ENCODE measurements around the gene TMEM62. TPM values are rescaled to one million over a fixed set of nuclear protein-coding genes. Genes with fewer than 3 reads are reported as not detected.
A peak's percentile ranks its signal among the peaks of the same experiment; 100 is the strongest.

The TMEM62 gene
- total and polyA plus RNA-seq, 10 of the 15 experiments (the other 5 are each of a cell fraction or from before 2014, with no cell fraction given), result 7.0 to 26.8 (median 14.9) TPM

GRCh38 chr15:43143203-43143941, 10.0 kb downstream of the TMEM62 start (continued):
- TF ChIP-seq, protein P1, sequence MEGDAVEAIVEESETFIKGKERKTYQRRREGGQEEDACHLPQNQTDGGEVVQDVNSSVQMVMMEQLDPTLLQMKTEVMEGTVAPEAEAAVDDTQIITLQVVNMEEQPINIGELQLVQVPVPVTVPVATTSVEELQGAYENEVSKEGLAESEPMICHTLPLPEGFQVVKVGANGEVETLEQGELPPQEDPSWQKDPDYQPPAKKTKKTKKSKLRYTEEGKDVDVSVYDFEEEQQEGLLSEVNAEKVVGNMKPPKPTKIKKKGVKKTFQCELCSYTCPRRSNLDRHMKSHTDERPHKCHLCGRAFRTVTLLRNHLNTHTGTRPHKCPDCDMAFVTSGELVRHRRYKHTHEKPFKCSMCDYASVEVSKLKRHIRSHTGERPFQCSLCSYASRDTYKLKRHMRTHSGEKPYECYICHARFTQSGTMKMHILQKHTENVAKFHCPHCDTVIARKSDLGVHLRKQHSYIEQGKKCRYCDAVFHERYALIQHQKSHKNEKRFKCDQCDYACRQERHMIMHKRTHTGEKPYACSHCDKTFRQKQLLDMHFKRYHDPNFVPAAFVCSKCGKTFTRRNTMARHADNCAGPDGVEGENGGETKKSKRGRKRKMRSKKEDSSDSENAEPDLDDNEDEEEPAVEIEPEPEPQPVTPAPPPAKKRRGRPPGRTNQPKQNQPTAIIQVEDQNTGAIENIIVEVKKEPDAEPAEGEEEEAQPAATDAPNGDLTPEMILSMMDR (IDR thresholded peaks at IDR 0.05 in 2 of 3, conservative IDR thresholded peaks at IDR 0.05 in 1 of 3; ENCODE audit: control insufficient read depth in 2 of 3, extremely low read depth in 1 of 3, insufficient read depth in 1 of 3, low read depth in 3 of 3, low read length in 3 of 3), result peak in 2 of 3 experiments; percentile 17 to 28; a peak in 2 of 6 replicates
- TF ChIP-seq BRCA1 (IDR thresholded peaks at IDR 0.05; ENCODE audit: low read depth, low read length) (no peak), BCL11A (IDR thresholded peaks at IDR 0.05; ENCODE audit: low read depth, low read length) (no peak), ESRRA (IDR thresholded peaks at IDR 0.05; ENCODE audit: low read length) (no peak), PRDM15 (CRISPR knock-in tag; IDR thresholded peaks at IDR 0.05) (no peak), LARP7 (IDR thresholded peaks at IDR 0.05) (no peak), HDAC2 (IDR thresholded peaks at IDR 0.05) (no peak), RELB (IDR thresholded peaks at IDR 0.05; ENCODE audit: low read depth) (no peak), FOXM1 (IDR thresholded peaks at IDR 0.05; ENCODE audit: low read depth, low read length) (no peak), ZNF687 (IDR thresholded peaks at IDR 0.05) (no peak), ZNF384 (IDR thresholded peaks at IDR 0.05; ENCODE audit: borderline replicate concordance, low read depth, low read length) (no peak), POLR2AphosphoS2 (IDR thresholded peaks at IDR 0.05; ENCODE audit: low read depth, low read length) (no peak), CREM (IDR thresholded peaks at IDR 0.05; ENCODE audit: low read depth) (no peak)
- TF ChIP-seq, protein P2, sequence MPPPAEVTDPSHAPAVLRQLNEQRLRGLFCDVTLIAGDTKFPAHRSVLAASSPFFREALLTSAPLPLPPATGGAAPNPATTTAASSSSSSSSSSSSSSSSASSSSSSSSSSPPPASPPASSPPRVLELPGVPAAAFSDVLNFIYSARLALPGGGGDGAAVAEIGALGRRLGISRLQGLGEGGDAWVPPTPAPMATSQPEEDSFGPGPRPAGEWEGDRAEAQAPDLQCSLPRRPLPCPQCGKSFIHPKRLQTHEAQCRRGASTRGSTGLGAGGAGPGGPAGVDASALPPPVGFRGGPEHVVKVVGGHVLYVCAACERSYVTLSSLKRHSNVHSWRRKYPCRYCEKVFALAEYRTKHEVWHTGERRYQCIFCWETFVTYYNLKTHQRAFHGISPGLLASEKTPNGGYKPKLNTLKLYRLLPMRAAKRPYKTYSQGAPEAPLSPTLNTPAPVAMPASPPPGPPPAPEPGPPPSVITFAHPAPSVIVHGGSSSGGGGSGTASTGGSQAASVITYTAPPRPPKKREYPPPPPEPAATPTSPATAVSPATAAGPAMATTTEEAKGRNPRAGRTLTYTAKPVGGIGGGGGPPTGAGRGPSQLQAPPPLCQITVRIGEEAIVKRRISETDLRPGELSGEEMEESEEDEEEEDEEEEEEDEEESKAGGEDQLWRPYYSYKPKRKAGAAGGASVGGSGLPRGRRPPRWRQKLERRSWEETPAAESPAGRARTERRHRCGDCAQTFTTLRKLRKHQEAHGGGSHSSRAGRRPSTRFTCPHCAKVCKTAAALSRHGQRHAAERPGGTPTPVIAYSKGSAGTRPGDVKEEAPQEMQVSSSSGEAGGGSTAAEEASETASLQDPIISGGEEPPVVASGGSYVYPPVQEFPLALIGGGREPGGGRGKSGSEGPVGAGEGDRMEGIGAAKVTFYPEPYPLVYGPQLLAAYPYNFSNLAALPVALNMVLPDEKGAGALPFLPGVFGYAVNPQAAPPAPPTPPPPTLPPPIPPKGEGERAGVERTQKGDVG (CRISPR knock-in tag; IDR thresholded peaks at IDR 0.05), result no peak

Measured in GM12878 (cell line).